Activated T-helper 2 cell treated with anti-CD3 and anti-CD28 coated beads, Interferon-gamma antibody, Interleukin-2, Interleukin-4, amounts not matched to agents 10 μg/mL and 5 μg/mL and 100 μg/mL, durations not matched to agents 14 hours and 24 hours and 36 hours (primary cell): Measurements from ENCODE around the gene MALAT1. TPM values are rescaled to one million over a fixed set of nuclear protein-coding genes. Genes with fewer than 3 reads are reported as not detected.
"Not testable (repeated sequence)": the region's sequence is repeated elsewhere in the genome, so short reads cannot be mapped to it uniquely, and the experiment has no call there.

Experiments used
- DNase-seq: peaks from one replicate; pipeline ENCODE4 v3.0.0; 2021; ENCODE audit warnings: low spot score
- H3K27ac Mint-ChIP-seq: one replicate; pipeline ENCODE4 v1.8.0; 2021; ENCODE audit warnings: mixed read lengths
- H3K27me3 Mint-ChIP-seq: one replicate; pipeline ENCODE4 v1.8.0; 2021; ENCODE audit warnings: low read depth, mixed read lengths
- H3K36me3 Mint-ChIP-seq: one replicate; pipeline ENCODE4 v1.8.0; 2021; ENCODE audit warnings: low read depth, mixed read lengths
- H3K4me1 Mint-ChIP-seq: one replicate; pipeline ENCODE4 v1.8.0; 2021; ENCODE audit warnings: low read depth, mixed read lengths
- H3K4me3 Mint-ChIP-seq: one replicate; pipeline ENCODE4 v1.8.0; 2021; ENCODE audit warnings: low read depth, mild to moderate bottlenecking, moderate library complexity, mixed read lengths
- H3K9me3 Mint-ChIP-seq: one replicate; pipeline ENCODE4 v1.8.0; 2021; ENCODE audit warnings: mixed read lengths
- intact Hi-C: fragments of 100-400 bp; cut with micrococcal nuclease; formaldehyde crosslinking; loops from one replicate; pipeline ENCODE4 v1.15.1; 2023
- total RNA-seq: library from RNA; stranded (reverse); gene quantifications from 2 replicates; pipeline ENCODE4 v1.2.3, GENCODE V29; 2022

Gene MALAT1
- 4,338 and 4,347 TPM in 2 replicates for total RNA-seq

DNA sequence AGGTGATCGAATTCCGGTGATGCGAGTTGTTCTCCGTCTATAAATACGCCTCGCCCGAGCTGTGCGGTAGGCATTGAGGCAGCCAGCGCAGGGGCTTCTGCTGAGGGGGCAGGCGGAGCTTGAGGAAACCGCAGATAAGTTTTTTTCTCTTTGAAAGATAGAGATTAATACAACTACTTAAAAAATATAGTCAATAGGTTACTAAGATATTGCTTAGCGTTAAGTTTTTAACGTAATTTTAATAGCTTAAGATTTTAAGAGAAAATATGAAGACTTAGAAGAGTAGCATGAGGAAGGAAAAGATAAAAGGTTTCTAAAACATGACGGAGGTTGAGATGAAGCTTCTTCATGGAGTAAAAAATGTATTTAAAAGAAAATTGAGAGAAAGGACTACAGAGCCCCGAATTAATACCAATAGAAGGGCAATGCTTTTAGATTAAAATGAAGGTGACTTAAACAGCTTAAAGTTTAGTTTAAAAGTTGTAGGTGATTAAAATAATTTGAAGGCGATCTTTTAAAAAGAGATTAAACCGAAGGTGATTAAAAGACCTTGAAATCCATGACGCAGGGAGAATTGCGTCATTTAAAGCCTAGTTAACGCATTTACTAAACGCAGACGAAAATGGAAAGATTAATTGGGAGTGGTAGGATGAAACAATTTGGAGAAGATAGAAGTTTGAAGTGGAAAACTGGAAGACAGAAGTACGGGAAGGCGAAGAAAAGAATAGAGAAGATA is at the start of gene MALAT1:
Gene MALAT1, plus strand, starts transcription at position 69 of the 736 bp plus-strand sequence.
- DNase-seq = peak; percentile 95
- intact Hi-C loops = loop anchor here (10.0 kb wide), 1 partner anchor 624 kb away; the partner anchor contains the start of gene EHD1
- no peaks in the 10 kb centered on the region for H3K36me3 Mint-ChIP-seq
- H3K27ac Mint-ChIP-seq = no peak within 1 kb of the TSS
- H3K4me1 Mint-ChIP-seq = peaks cover 24% of the 10 kb centered on the region
- no peak within 1 kb of the TSS for H3K4me3 Mint-ChIP-seq
- no peaks in the 10 kb centered on the region for H3K27me3 Mint-ChIP-seq
- H3K9me3 Mint-ChIP-seq = no peaks in the 10 kb centered on the region

GRCh38 chr11:65451301-65451700 is 47.5 kb upstream of the MALAT1 start:
- H3K27me3 Mint-ChIP-seq, H3K9me3 Mint-ChIP-seq, H3K27ac Mint-ChIP-seq, DNase-seq, H3K4me3 Mint-ChIP-seq, intact Hi-C loops: not testable (repeated sequence)
- peaks cover 15% of the 10 kb centered on the region for H3K4me1 Mint-ChIP-seq
- peaks cover 11% of the 10 kb centered on the region for H3K36me3 Mint-ChIP-seq

DNA sequence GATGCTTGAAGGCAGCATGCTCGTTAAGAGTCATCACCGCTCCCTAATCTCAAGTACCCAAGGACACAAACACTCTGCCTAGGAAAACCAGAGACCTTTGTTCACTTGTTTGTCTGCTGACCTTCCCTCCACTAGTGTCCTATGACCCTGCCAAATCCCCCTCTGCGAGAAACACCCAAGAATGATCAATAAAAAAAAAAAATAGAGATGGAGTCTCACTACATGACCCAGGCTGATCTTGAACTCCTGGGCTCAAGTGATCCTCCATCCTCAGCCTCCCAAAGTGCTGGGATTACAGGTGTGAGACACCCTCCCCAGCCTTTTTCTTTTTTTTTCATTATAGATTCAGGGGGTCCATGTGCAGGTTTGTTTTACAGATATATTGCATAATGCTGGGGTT is 46.6 kb upstream of the MALAT1 start:
- Mint-ChIP-seq H3K4me1 (peaks cover 21% of the 10 kb centered on the region), H3K36me3 (peaks cover 16% of the 10 kb centered on the region)
- H3K27me3 Mint-ChIP-seq, H3K4me3 Mint-ChIP-seq, intact Hi-C loops, DNase-seq, H3K9me3 Mint-ChIP-seq, H3K27ac Mint-ChIP-seq: not testable (repeated sequence)

DNA sequence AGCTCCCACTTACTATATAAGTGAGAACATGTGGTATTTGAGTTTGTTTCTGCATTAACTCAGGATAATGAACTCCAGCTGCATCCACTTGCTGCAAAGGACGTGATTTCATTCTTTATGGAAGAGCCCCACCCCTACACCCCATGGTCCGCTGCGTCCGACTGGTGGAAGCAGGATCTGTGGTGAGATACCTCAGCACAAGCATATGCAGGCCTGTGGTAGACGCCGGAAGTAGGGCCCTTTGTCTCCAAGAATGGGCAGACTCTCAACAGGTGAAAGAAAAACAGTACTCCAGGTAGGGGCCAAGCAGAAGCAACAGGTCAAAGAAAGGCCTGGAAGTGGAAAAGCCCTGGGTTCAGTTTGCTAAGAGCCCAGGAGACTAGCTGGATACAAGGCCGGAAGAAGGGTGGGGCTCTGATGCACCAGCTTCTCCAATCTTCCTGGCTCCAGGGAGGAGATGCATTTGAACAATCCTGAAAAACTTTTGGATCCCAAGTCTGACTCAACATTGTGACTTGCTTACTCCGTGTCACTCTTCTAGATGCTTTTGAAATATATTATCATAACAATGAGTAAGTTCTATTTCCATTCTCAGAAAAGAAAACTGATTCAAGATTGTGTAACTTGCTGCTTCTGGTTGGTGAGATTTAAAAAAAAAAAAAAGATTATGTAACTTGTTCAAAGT is 45.9 kb upstream of the MALAT1 start:
- no peak for DNase-seq
- Mint-ChIP-seq H3K9me3 (no peaks in the 10 kb centered on the region), H3K27me3 (no peaks in the 10 kb centered on the region), H3K27ac (no peak overlapping the region), H3K4me3 (peak overlapping the region; percentile 26), H3K4me1 (peaks cover 22% of the 10 kb centered on the region), H3K36me3 (peaks cover 19% of the 10 kb centered on the region)
- intact Hi-C loops = no loop called here

- intact Hi-C loops = no loop called here
- no peaks in the 10 kb centered on the region for H3K27me3 Mint-ChIP-seq
- peak overlapping the region; percentile 96 for H3K4me3 Mint-ChIP-seq
- H3K36me3 Mint-ChIP-seq = peaks cover 20% of the 10 kb centered on the region
- H3K9me3 Mint-ChIP-seq = no peaks in the 10 kb centered on the region
- DNase-seq = no peak
- peaks cover 19% of the 10 kb centered on the region for H3K4me1 Mint-ChIP-seq
- H3K27ac Mint-ChIP-seq = no peak overlapping the region
Observed at GRCh38 chr11:65454311-65454695, 44.5 kb upstream of the MALAT1 start.

GRCh38 chr11:65454696-65455456 is 44.0 kb upstream of the MALAT1 start:
- intact Hi-C loops = no loop called here
- Mint-ChIP-seq H3K4me1 (peaks cover 23% of the 10 kb centered on the region), H3K9me3 (no peaks in the 10 kb centered on the region), H3K27ac (peak overlapping the region; percentile 91), H3K27me3 (no peaks in the 10 kb centered on the region), H3K36me3 (peaks cover 24% of the 10 kb centered on the region), H3K4me3 (peak overlapping the region; percentile 96)
- peak; percentile 79 for DNase-seq

DNA sequence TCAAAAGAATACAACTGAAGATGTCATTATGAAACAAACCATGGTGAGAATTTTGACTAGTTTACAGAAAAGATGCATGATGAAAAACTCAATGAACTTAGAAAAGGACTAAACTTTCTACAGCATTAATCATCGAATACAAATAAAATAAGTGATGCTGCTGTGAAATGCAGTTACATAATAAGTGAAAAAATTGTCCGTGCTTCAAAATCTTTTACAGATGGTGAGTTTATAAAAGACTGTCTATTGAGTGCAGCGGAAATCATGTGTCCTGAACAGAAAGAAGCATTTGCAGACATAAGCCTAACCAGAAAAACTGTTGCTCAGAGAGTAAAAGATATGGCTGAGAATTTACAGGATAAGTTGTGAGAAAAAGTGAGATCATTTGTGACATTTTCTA is 42.4 kb upstream of the MALAT1 start:
- Mint-ChIP-seq H3K9me3 (no peaks in the 10 kb centered on the region), H3K4me1 (peaks cover 23% of the 10 kb centered on the region), H3K4me3 (peak overlapping the region; percentile 53), H3K27ac (peak overlapping the region; percentile 27), H3K27me3 (no peaks in the 10 kb centered on the region), H3K36me3 (peaks cover 24% of the 10 kb centered on the region)
- intact Hi-C loops = no loop called here
- no peak for DNase-seq

DNA sequence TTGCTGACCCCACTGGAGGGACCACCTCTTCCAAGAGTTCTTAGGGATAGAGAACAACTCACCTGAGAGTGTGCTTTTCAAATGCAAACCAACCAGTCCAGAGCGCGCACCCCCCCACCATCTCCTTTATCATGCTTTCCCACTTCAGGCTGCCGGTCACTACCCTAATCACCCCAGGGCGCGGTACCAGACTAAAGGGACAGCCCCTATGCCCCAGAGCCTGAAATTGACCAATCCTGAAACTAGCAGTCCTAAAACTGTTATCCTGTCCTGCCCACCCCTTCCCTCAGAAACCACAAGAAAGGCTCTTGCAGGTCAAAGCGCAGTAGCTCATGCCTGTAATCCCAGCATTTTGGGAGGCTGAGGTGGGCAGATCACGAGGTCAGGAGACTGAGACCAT is 39.3 kb upstream of the MALAT1 start:
- no peaks in the 10 kb centered on the region for H3K27me3 Mint-ChIP-seq
- H3K4me3 Mint-ChIP-seq = no peak overlapping the region
- intact Hi-C loops = no loop called here
- peaks cover 21% of the 10 kb centered on the region for H3K4me1 Mint-ChIP-seq
- no peaks in the 10 kb centered on the region for H3K9me3 Mint-ChIP-seq
- H3K27ac Mint-ChIP-seq = no peak overlapping the region
- H3K36me3 Mint-ChIP-seq = peaks cover 24% of the 10 kb centered on the region
- DNase-seq = no peak

DNA sequence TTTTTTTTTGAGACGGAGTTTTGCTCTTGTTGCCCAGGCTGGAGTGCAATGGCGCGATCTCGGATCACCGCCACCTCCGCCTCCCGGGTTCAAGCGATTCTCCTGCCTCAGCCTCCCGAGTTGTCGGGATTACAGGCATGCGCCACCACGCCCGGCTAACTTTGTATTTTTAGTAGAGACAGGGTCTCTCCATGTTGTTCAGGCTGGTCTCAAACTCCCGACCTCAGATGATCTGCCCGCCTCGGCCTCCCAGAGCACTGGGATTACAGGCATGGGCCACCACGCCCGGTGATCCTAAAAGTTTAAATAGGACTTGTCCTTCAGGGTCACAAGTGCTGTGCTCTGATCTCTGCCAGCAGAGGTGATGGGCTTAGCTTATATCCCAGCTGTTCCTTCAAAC is 33.4 kb upstream of the MALAT1 start:
- H3K27me3 Mint-ChIP-seq, H3K27ac Mint-ChIP-seq, DNase-seq, H3K36me3 Mint-ChIP-seq, H3K4me3 Mint-ChIP-seq, H3K9me3 Mint-ChIP-seq, intact Hi-C loops: not testable (repeated sequence)
- peaks cover 10% of the 10 kb centered on the region for H3K4me1 Mint-ChIP-seq

DNA sequence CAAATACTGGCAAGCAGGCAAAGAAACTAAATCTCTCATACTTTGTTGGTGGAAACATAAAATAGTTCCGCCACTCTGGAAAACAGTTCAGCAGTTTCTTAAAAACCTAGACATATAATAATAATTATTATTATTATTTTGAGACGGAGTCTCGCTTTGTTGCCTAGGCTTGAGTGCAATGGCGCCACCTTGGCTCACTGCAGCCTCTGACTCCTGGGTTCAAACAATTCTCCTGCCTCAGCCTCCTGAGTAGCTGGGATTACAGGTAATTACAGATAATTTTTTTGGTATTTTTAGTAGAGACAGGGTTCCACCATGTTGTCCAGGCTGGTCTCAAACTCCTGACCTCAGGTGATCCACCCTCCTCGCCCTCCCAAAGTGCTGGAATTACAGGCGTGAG is 31.5 kb upstream of the MALAT1 start:
- intact Hi-C loops, H3K4me3 Mint-ChIP-seq, H3K9me3 Mint-ChIP-seq, H3K27ac Mint-ChIP-seq, DNase-seq, H3K36me3 Mint-ChIP-seq, H3K27me3 Mint-ChIP-seq: not testable (repeated sequence)
- H3K4me1 Mint-ChIP-seq = peaks cover 16% of the 10 kb centered on the region

GRCh38 chr11:65468874-65469333 is 29.9 kb upstream of the MALAT1 start:
- intact Hi-C loops = loop anchor here (1.0 kb wide), 1 partner anchor 9 kb away; no protein-coding TSS in a partner anchor
- Mint-ChIP-seq H3K9me3 (no peaks in the 10 kb centered on the region), H3K4me1 (peaks cover 16% of the 10 kb centered on the region), H3K27ac (peak overlapping the region; percentile 5), H3K4me3 (no peak overlapping the region), H3K27me3 (no peaks in the 10 kb centered on the region), H3K36me3 (no peaks in the 10 kb centered on the region)
- peak; percentile 47 for DNase-seq

DNA sequence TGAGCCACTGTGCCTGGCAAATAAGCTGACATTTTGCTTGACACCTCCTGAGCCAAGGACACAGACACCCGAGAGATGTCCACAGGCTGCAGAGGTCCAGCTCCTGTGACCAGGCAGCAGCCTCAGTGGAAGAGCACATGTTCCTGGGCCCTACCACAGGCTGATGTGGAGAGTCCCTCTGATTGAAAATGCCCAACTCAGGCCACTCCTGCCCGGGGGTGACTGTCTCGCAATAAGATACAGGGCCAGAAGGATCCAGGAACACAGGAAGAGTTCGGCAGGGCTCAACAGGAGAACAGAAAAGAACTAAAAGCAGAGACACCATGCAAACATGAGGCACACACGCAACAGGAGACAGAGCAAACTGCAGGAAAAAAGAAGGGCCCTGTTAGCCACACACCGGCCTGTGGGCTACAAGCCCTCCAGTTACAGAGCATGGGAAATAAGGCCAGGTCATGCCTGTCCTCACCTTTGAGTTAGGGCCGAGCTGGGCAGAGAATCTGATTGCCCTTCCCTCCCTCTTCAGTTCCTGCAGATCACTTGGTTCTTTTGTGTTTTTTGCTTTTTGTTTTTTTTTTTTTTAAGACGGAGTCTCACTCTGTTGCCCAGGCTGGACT is 28.3 kb upstream of the MALAT1 start:
- H3K27ac Mint-ChIP-seq = peak overlapping the region; percentile 44
- DNase-seq = no peak
- H3K4me3 Mint-ChIP-seq = no peak overlapping the region
- intact Hi-C loops = no loop called here
- peaks cover 5% of the 10 kb centered on the region for H3K36me3 Mint-ChIP-seq
- no peaks in the 10 kb centered on the region for H3K9me3 Mint-ChIP-seq
- no peaks in the 10 kb centered on the region for H3K27me3 Mint-ChIP-seq
- H3K4me1 Mint-ChIP-seq = peaks cover 18% of the 10 kb centered on the region
